Subcutaneous adipose tissue (tissue), 4 donors: ENCODE data around the gene RFC5. TPM values are rescaled to one million over a fixed set of nuclear protein-coding genes. Genes with fewer than 3 reads are reported as not detected.

ENCODE experiments used
- total RNA-seq, 4 donors: library from RNA; depleted of rRNA; stranded (reverse); fragments of >200 nt; gene quantifications; one replicate each; pipeline ENCODE4 v1.1.0, GENCODE V29; 2016
- TF ChIP-seq, protein P1 (sequence below): fragments of 450-650 bp; IDR thresholded peaks from one replicate; pipeline ENCODE4 v1.5.1; 2016; ENCODE audit warnings: low read depth, mild to moderate bottlenecking, control low read depth, antibody characterized with exemption, moderate library complexity

The RFC5 gene
- total RNA-seq, 4 donors from 2014 or later, result 7.0 to 20.7 (median 8.2) TPM

DNA sequence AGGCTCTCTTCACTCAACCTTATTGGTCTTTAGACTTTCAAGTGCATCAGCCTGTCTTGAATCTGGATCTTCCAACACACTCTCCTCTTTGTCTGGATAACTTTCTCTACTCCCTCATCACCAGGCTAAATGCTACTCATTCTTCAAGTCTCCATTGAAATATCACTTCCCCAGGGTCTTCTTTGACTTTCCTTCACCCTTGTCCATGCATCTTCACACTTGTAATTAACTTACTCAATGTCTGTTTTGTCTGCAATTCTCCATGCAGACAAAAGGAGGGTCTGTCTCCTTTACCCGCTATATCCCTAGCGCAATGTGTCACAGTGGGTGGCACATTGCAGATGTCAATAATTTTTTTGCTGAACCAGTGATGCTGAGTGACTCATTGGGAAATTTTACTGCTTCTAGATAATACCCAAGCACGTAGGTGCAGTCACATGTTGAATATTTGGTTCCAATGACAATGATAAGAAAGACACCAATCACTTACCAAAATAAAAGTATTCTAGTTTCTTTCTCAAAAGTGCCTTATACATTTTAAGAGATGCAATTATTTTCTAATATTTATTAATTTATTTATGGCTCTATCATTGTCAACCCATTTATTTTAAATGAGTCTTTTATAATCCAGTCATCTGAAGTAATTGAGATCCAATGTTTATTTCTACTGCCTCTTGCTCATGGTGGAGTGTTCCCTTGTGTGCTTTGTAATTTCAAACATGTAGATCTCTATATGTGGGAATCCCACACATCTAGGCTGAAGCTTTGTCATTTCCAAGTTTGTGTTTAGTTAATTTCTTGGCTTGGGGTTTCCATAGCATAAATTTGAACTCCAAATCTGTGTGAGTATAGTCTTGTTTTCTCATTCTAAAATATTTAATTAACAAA lies 21.7 kb upstream of the RFC5 start:
- TF ChIP-seq, protein P1, sequence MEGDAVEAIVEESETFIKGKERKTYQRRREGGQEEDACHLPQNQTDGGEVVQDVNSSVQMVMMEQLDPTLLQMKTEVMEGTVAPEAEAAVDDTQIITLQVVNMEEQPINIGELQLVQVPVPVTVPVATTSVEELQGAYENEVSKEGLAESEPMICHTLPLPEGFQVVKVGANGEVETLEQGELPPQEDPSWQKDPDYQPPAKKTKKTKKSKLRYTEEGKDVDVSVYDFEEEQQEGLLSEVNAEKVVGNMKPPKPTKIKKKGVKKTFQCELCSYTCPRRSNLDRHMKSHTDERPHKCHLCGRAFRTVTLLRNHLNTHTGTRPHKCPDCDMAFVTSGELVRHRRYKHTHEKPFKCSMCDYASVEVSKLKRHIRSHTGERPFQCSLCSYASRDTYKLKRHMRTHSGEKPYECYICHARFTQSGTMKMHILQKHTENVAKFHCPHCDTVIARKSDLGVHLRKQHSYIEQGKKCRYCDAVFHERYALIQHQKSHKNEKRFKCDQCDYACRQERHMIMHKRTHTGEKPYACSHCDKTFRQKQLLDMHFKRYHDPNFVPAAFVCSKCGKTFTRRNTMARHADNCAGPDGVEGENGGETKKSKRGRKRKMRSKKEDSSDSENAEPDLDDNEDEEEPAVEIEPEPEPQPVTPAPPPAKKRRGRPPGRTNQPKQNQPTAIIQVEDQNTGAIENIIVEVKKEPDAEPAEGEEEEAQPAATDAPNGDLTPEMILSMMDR, result no peak

DNA sequence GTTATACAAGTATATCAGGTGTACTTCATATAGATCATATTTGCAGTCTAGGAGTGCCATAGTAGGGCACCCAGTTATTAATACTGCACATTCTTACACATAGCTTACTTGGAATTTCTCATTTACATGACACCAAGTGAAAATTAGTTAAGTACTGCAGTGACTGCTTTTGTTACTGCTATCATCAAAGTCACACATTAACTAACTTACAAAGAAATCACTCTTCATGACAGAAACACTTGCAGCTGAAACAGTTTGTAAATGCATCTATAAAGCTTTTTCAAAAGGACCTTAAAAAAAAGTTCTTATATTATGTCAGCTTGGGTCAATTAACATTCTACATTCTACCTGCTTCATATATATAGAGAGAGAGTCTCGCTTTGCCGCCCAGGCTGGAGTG lies 17.8 kb upstream of the RFC5 start:
- TF ChIP-seq, protein P1, result no peak

DNA sequence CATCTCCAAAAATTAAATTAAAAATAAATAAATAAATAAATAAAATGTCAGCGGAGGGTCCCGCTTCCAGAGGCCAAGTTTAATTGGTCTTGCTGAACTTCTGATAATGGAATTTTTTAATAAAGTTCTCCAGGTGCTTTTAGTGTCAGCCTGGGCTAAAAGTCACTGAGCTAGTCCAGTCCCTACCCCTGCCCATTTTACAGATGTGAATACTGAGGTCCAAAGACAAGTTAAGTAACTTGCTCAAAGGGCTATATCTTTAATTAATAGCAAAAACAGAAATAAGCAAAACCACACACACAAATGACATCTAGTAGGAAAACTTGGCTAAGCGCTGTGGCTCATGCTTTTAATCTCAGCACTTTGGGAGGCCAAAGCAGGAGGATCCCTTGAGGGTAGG lies 5.6 kb upstream of the RFC5 start:
- TF ChIP-seq, protein P1, result no peak

DNA sequence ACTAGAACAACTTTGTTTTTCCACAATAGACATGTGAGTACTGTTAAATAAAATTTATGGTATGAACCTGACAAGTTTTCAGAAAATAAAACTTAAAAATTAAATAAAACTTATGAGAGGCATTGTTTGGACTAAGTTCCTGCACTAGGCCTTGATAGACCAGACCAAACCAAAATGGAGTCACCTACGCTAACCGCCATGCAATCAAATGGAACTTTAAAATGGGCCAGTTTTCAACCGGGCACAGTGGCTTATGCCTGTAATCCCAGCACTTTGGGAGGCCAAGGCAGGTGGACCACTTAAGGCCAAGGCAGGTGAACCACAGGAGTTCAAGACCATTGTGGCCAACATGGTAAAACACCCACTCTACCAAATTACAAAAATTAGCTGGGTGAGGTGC lies 5.1 kb upstream of the RFC5 start:
- TF ChIP-seq, protein P1, result no peak

DNA sequence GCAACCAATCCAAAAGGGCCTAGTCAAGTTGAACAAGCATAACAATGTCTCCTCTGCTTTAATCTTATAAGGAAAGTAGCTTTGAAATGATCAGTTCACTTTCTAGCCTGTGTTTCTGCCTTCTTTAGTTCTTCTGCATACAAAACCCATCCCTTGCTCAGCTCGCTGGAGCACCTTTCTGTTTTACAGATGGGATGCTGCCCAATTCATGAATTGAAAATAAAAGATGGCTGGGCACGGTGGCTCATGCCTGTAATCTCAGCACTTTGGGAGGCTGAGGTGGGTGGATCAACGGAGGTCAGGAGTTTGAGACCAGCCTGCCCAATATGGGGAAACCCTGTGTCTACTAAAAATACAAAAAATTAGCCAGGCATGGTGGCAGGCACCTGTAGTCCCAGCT lies 4.5 kb upstream of the RFC5 start:
- TF ChIP-seq, protein P1, result no peak

DNA sequence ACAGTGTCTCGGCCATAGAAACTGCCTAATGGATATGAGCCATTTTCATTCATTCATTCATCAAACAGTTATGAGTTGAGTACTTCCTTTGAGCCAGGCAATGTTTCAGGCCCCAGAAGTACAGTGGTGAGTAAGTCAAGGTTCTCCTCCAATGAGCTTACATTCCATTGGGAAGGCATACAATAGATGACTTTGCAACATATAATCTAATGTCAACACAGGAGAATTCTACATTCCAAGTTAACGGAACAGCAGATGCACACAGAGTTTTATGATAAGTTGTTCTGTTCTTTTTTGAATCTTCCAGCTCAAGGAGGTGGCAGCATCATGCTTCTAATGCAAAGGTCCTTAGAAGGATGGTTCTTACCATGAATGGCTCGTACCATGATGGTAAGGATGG lies 3.2 kb upstream of the RFC5 start:
- TF ChIP-seq, protein P1, result no peak

DNA sequence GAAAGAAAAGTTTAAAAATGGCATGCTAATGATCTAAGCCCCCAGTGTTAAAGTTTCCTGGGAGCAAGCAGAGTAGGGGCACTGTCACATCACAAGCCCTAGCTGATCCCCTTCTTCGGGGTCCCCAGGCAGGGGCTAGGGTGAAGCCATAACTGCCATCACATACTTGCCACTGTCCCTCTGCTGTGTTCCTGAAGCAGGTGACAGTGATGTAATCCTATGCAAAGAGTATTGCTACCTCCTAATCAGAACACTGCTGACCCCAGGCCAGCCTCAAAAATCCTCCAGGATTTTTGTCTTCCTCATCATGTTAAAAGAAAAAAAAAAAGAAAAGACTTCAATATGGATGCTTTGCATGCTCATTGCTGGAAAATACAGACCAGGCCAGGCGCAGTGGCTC lies 1.2 kb upstream of the RFC5 start:
- TF ChIP-seq, protein P1, result no peak
